RWPE2 (cell line): ENCODE results near the gene ADAD2.

Experiments used
- ATAC-seq: fragments of 200-7000 bp; cut with Tn5 transposase; 3 replicates; pipeline ENCODE4 v1.9.1; 2021; ENCODE audit warnings: low read depth
- DNase-seq: peaks from one replicate; pipeline ENCODE4 v3.0.0-alpha.2; 2020; ENCODE audit warnings: low spot score
- H3K27ac ChIP-seq: fragments of 450-650 bp; 2 replicates; pipeline ENCODE4 v1.5.1; 2017; ENCODE audit warnings: mild to moderate bottlenecking; ENCODE audit not compliant: poor library complexity, severe bottlenecking
- H3K27me3 ChIP-seq: fragments of 250-450 bp; sonication (Bioruptor Pico); 2 replicates; pipeline ENCODE4 v1.5.1; 2021; ENCODE audit warnings: mild to moderate bottlenecking, moderate library complexity; ENCODE audit not compliant: insufficient read depth, poor library complexity, severe bottlenecking
- H3K36me3 ChIP-seq: fragments of 250-450 bp; sonication (Bioruptor Pico); 2 replicates; pipeline ENCODE4 v1.5.1; 2020; ENCODE audit warnings: low read depth, mild to moderate bottlenecking, moderate library complexity
- H3K4me1 ChIP-seq: fragments of 250-450 bp; sonication (Bioruptor Pico); 2 replicates; pipeline ENCODE4 v1.5.1; 2021; ENCODE audit warnings: mild to moderate bottlenecking, moderate library complexity; ENCODE audit not compliant: insufficient read depth, poor library complexity, severe bottlenecking
- H3K4me3 ChIP-seq: fragments of 250-450 bp; sonication (Bioruptor Pico); 2 replicates; pipeline ENCODE4 v1.5.1; 2021; ENCODE audit warnings: mild to moderate bottlenecking, moderate library complexity; ENCODE audit not compliant: severe bottlenecking
- H3K9me3 ChIP-seq: fragments of 250-450 bp; sonication (Bioruptor Pico); 2 replicates; pipeline ENCODE4 v1.5.1; 2021; ENCODE audit warnings: mild to moderate bottlenecking, moderate library complexity; ENCODE audit not compliant: severe bottlenecking
- CTCF ChIP-seq: fragments of 450-650 bp; IDR thresholded peaks from one replicate; pipeline ENCODE4 v1.5.1; 2017; ENCODE audit warnings: mild to moderate bottlenecking, moderate library complexity; ENCODE audit not compliant: poor library complexity, severe bottlenecking

ADAD2 gene

GRCh38 chr16:84178892-84179611 is 11.9 kb upstream of the ADAD2 start:
- Histone ChIP-seq H3K9me3 (no peaks in the 10 kb centered on the region), H3K4me1 (peaks cover 16% of the 10 kb centered on the region), H3K4me3 (no peak overlapping the region), H3K36me3 (peaks cover 34% of the 10 kb centered on the region), H3K27me3 (no peaks in the 10 kb centered on the region), H3K27ac (no peak overlapping the region)
- DNase-seq (no peak), ATAC-seq (no peak)
- no peak for TF ChIP-seq CTCF

GRCh38 chr16:84179612-84180320 is 11.2 kb upstream of the ADAD2 start:
- peaks cover 40% of the 10 kb centered on the region for H3K36me3 ChIP-seq

GRCh38 chr16:84180519-84181140 is 10.3 kb upstream of the ADAD2 start:
- Histone ChIP-seq H3K27ac (no peak overlapping the region), H3K4me3 (no peak overlapping the region), H3K27me3 (no peaks in the 10 kb centered on the region), H3K36me3 (peaks cover 46% of the 10 kb centered on the region), H3K4me1 (peaks cover 16% of the 10 kb centered on the region), H3K9me3 (no peaks in the 10 kb centered on the region)
- DNase-seq (no peak), ATAC-seq (no peak)
- TF ChIP-seq CTCF, result no peak

More at GRCh38 chr16:84179612-84180320, 11.2 kb upstream of the ADAD2 start:
- ATAC-seq (no peak), DNase-seq (no peak)
- no peak for TF ChIP-seq CTCF
- Histone ChIP-seq H3K4me1 (peaks cover 16% of the 10 kb centered on the region), H3K27me3 (no peaks in the 10 kb centered on the region), H3K4me3 (no peak overlapping the region), H3K27ac (no peak overlapping the region), H3K9me3 (no peaks in the 10 kb centered on the region)

- DNase-seq, result no peak
- no peaks in the 10 kb centered on the region for H3K9me3 ChIP-seq
- peaks cover 46% of the 10 kb centered on the region for H3K36me3 ChIP-seq
- no peaks in the 10 kb centered on the region for H3K27me3 ChIP-seq
- H3K4me3 ChIP-seq, result no peak overlapping the region
- no peak for TF ChIP-seq CTCF
- no peak for ATAC-seq
- H3K4me1 ChIP-seq, result peaks cover 13% of the 10 kb centered on the region
- no peak overlapping the region for H3K27ac ChIP-seq
These were observed 9.6 kb upstream of the ADAD2 start for GRCh38 chr16:84181144-84181915.
